ENCODE measurements around the gene ANKRD12. TPM values are rescaled to one million over a fixed set of nuclear protein-coding genes. Genes with fewer than 3 reads are reported as not detected.

The ANKRD12 gene
- total and polyA plus RNA-seq, 7 donors = 5.1 to 132 (median 88.5) TPM

DNA sequence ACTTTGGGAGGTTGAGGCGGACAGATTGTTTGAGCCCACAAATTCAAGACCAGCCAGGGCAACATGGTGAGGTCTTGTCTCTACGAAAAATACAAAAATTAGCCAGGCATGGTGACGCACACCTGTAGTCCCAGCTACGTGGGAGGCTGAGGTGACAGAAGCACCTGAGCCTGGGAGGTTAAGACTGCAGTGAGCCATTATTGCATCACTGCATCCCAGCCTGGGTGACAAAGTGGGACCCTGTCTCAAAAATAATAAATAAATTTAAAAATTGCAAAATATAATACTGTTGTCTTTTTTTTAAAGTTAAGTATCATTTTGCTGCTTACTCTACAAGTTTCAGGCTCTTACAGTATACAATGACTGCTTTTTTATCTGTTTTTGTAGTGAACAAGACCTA lies 4.0 kb upstream of the ANKRD12 start:
- H3K4me1 ChIP-seq = peaks cover 0 to 14% (median 12%) of the 10 kb centered on the region in 4 donors
- intact Hi-C loops (cut with DNase I) = no loop called here

DNA sequence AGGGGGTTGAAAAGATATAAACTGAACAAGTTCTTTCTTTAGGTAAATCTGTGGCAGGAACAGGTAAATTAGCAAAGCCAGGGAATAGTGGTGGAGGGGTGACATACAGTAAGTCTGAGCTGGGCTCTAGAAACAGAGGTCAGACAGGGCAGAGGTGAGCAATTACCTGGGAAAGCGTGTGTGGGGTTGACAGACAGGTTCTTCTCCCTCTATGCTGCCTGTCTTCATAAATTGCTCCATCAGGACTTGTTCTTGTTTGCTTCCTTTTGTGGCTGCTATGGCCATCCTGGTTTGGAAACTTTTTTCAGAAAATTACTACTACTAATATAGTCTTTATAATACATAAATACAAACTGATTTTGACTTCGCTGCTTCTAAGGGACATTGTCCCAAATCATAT lies 3.4 kb upstream of the ANKRD12 start:
- intact Hi-C loops (cut with DNase I) = no loop called here
- Histone ChIP-seq H3K9me3 (no peaks in the 10 kb centered on the region), H3K4me3 (no peak overlapping the region), H3K36me3 (peaks cover 0 to 62% (median 11%) of the 10 kb centered on the region in 4 donors), H3K27ac (peak overlapping the region in 2 of 4 donors; percentile 30 to 41), H3K27me3 (no peaks in the 10 kb centered on the region), H3K4me1 (peaks cover 0 to 15% (median 12%) of the 10 kb centered on the region in 4 donors)
- DNase-seq = no peak
- WGBS, 2 donors = 62 to 84% methylated on average over 2 of the region's 2 CpGs
- TF ChIP-seq, protein P1, sequence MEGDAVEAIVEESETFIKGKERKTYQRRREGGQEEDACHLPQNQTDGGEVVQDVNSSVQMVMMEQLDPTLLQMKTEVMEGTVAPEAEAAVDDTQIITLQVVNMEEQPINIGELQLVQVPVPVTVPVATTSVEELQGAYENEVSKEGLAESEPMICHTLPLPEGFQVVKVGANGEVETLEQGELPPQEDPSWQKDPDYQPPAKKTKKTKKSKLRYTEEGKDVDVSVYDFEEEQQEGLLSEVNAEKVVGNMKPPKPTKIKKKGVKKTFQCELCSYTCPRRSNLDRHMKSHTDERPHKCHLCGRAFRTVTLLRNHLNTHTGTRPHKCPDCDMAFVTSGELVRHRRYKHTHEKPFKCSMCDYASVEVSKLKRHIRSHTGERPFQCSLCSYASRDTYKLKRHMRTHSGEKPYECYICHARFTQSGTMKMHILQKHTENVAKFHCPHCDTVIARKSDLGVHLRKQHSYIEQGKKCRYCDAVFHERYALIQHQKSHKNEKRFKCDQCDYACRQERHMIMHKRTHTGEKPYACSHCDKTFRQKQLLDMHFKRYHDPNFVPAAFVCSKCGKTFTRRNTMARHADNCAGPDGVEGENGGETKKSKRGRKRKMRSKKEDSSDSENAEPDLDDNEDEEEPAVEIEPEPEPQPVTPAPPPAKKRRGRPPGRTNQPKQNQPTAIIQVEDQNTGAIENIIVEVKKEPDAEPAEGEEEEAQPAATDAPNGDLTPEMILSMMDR (IDR thresholded peaks at IDR 0.05) = no peak
- TF ChIP-seq POLR2A (IDR thresholded peaks at IDR 0.05) = no peak
- TF ChIP-seq POLR2AphosphoS5 (IDR thresholded peaks at IDR 0.05) = no peak
- TF ChIP-seq EP300 (IDR thresholded peaks at IDR 0.05) = no peak

More for the DNA sequence above, 4.0 kb upstream of the ANKRD12 start:
- Histone ChIP-seq H3K9me3 (no peaks in the 10 kb centered on the region), H3K27me3 (no peaks in the 10 kb centered on the region), H3K4me3 (no peak overlapping the region), H3K36me3 (peaks cover 0 to 68% (median 15%) of the 10 kb centered on the region in 4 donors), H3K27ac (peak overlapping the region in 3 of 4 donors; percentile 19 to 41 (median 30))
- TF ChIP-seq EP300 (IDR thresholded peaks at IDR 0.05) (no peak), POLR2AphosphoS5 (IDR thresholded peaks at IDR 0.05) (no peak), POLR2A (IDR thresholded peaks at IDR 0.05) (no peak)
- TF ChIP-seq, protein P1 (IDR thresholded peaks at IDR 0.05) = no peak
- WGBS, 2 donors = 97% methylated on average over 4 of the region's 4 CpGs
- no peak for DNase-seq

DNA sequence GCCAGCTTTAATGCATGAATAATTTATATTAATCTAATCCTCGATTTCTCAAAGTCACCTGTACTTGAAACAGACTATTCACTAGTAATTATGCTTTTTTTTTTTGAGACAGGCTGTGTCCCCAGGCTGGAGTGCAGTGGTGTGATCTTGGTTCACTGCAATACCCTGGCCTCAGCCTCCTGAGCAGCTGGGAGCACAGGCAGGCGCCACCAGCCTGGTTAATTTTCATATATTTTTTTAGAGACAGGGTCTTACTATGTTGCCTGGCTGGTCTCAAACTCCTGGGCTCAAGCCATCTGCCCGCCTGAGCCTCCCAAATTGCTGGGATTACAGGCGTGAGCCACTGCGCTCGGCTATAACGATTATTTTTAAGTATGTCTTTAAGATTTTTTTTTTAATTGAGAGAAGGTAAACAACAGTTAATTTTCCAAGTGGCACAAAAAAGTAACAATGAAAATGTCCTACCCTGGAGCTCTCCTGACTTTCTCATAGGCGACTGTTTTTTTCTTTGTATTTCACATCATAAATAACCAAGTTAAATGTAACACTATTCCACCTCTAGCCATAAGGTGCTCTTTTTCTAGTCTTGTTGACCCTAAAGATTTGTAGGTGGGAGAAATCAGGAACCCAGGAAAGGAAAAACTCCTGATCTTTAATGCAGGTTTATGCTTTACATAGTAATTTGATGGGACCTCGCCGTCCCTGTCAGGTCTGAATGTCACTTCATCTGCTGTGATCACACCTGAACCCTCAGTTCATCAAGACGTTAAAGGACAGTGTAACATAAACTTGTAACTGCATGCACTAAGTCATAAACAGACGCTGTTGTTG lies 1.3 kb upstream of the ANKRD12 start:
- no peak for DNase-seq
- WGBS, 2 donors = 15 to 48% methylated on average over 12 of the region's 12 CpGs
- peak overlapping the region; percentile 95 to 99 (median 98) for H3K27ac ChIP-seq
- H3K36me3 ChIP-seq = peaks cover 0 to 41% (median 0%) of the 10 kb centered on the region in 4 donors
- TF ChIP-seq POLR2AphosphoS5 (IDR thresholded peaks at IDR 0.05) (no peak), EP300 (IDR thresholded peaks at IDR 0.05) (no peak), POLR2A (IDR thresholded peaks at IDR 0.05) (no peak)
- TF ChIP-seq, protein P1 (IDR thresholded peaks at IDR 0.05) = no peak
- H3K4me1 ChIP-seq = peaks cover 0 to 31% (median 29%) of the 10 kb centered on the region in 4 donors
- no peaks in the 10 kb centered on the region for H3K27me3 ChIP-seq
- intact Hi-C loops (cut with DNase I) = loop anchor here (5.0 kb wide), 3 partner anchors 197 to 433 kb away; partner anchors contain the start of genes RALBP1 and TWSG1
- H3K4me3 ChIP-seq = peak overlapping the region; percentile 63 to 91 (median 72)
- H3K9me3 ChIP-seq = no peaks in the 10 kb centered on the region

DNA sequence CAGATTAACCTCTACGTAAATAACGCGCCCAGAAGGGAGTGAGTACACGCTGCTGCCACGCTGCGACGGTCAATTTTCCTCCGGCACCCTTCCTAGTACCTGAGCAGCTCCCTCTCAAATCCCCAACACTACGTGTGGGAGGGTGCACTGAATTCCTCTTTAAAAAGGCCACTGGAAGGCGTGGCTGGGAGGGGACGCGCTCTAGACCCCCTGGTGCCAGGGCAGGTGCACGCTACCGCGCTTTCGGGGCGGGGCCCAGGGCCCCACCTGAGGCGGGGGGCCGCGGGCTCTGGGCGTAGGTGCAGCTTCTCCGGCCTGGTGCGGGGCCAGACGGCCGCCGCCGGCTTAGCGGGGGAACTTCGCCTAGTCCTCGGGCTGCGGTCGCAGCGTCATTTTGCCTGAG lies 668 bp upstream of the ANKRD12 start:
- H3K4me3 ChIP-seq = peak overlapping the region; percentile 63 to 91 (median 72)
- peaks cover 0 to 35% (median 0%) of the 10 kb centered on the region in 4 donors for H3K36me3 ChIP-seq
- TF ChIP-seq, protein P1 (IDR thresholded peaks at IDR 0.05) = no peak
- TF ChIP-seq POLR2A (IDR thresholded peaks at IDR 0.05) = no peak
- TF ChIP-seq POLR2AphosphoS5 (IDR thresholded peaks at IDR 0.05) = no peak
- no peak for TF ChIP-seq EP300 (IDR thresholded peaks at IDR 0.05)
- 1% methylated on average over 33 of the region's 33 CpGs for whole genome bisulfite sequencing, 2 donors
- H3K27me3 ChIP-seq = no peaks in the 10 kb centered on the region
- DNase-seq = no peak
- peaks cover 0 to 38% (median 35%) of the 10 kb centered on the region in 4 donors for H3K4me1 ChIP-seq
- H3K9me3 ChIP-seq = no peaks in the 10 kb centered on the region
- peak overlapping the region; percentile 95 to 99 (median 98) for H3K27ac ChIP-seq
- intact Hi-C loops (cut with DNase I) = loop anchor here (2.0 to 5.0 kb wide), 4 partner anchors 17 to 434 kb away; partner anchors contain the start of genes RALBP1 and TWSG1

All from sigmoid colon (tissue), 7 donors.